Fibroblast of villous mesenchyme (primary cell): ENCODE measurements around the gene PDXK. TPM values are rescaled to one million over a fixed set of nuclear protein-coding genes. Genes with fewer than 3 reads are reported as not detected.

Experiments used
- DNase-seq: peaks from one replicate; pipeline ENCODE4 v3.0.0-alpha.2; 2010; ENCODE audit warnings: low read depth
- H3K4me3 ChIP-seq: 2 replicates; pipeline ENCODE4 v1.5.1; 2011; ENCODE audit warnings: low read depth, mild to moderate bottlenecking, low read length
- CTCF ChIP-seq: IDR thresholded peaks from 2 replicates; pipeline ENCODE4 v1.5.1; 2012; ENCODE audit warnings: low read depth, mild to moderate bottlenecking, low read length; ENCODE audit not compliant: insufficient read depth
- total RNA-seq: library from RNA; depleted of rRNA; stranded (reverse); fragments of >200 nt; gene quantifications from 2 replicates; pipeline ENCODE4 v1.2.3, GENCODE V29; 2012

Gene PDXK
- total RNA-seq, 1 donor, result 88.1 TPM

GRCh38 chr21:43726686-43727518 lies 8.0 kb downstream of the PDXK start:
- TF ChIP-seq CTCF, result no peak
- H3K4me3 ChIP-seq, result no peak overlapping the region
- DNase-seq, result no peak

DNA sequence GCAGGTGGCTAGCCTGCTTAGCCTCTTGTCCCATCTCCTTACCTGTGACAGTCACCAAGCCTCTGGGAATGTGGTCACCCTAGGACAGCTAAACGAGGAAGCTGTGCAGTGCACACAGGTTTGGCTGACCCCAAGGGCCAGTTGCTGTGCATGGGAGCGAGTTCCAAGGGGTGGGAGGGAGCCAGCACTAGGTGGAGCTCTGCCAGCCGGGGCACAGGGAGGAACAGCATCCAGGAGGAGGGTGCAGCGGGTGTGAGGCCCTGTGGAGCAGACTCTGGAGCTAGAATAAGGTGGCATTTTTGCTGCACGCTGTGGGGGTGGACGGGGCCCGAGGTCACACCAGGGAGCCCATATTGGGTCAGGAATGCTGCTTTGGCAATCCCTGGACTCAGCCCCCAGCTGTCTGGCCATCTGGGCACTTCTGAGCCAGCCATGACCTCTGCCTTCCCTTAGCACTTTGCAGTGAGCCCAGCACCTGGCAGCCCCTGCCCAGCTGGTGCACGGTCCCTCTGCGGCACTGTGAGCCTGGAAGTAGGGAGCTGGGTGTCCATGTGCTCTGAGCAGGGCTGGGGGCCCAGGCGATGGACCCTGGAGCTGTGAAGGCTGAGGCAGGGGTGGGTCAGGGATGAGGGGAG lies 8.7 kb downstream of the PDXK start:
- peak; percentile 12 for TF ChIP-seq CTCF
- DNase-seq, result peak; percentile 75
- H3K4me3 ChIP-seq, result peak overlapping the region; percentile 62

DNA sequence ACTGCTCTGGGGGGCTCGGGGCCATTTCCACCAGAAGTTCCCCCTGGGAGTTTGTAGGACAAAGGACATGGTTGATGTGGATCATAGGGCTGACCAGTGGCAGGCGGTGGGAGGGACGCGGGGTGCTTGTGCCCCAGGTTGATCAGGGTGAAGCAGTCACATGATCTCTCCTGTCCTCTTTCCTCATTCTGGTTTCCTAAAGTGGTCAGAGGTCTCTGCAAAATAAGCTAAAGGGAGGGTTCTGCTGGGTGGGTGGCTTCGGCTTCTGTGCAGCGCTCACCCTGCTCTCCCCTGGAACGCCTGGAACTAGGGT lies 9.2 kb downstream of the PDXK start:
- no peak for TF ChIP-seq CTCF
- H3K4me3 ChIP-seq, result peak overlapping the region; percentile 62
- no peak for DNase-seq

DNA sequence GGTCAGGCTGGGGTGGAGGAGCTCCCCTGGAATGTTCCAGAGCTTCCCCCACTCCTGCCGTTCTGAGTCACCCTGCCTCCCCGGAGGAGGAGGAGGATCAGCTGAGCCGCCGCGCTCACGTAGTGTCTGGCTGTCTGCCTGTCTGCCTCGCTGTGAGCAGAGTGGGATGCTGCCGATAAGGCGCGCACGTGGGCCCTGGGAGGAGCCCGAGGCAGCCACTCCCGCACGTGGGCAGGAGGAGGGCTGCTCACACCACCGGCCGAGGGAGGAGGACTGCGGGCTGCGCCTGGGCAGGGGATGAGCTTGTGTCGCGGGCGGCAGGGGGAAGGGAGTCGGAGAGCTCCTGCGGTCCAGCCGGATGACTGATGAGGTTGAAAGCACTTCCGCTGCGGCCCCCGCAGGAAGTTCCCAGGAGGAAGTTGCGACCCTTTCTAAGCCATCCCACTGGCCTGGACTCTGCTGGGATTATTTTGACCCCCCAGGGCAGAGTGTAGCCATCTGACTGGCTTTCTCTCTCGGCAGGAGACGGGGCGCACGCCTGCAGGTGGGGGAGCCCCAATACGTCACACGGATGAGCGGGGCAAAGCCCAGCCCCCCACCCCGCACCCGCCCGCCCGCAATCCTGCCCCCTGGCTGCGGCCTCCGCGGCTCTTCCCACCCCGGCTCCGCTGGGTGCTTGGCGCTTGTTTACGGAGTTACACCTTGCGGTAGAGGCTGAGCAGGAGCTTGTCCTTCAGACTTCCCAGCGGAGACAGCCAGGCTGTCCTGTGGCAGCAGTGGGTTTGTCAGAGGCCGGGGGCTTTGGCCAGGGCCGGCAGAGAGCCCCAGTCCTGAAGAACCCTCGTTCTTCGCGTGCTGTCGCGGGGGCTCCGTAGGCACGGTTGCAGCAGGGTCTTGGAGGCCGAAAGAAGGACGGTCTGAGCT lies 9.8 kb downstream of the PDXK start:
- DNase-seq, result peak; percentile 99
- peak overlapping the region; percentile 62 for H3K4me3 ChIP-seq
- TF ChIP-seq CTCF, result peak; percentile 14

DNA sequence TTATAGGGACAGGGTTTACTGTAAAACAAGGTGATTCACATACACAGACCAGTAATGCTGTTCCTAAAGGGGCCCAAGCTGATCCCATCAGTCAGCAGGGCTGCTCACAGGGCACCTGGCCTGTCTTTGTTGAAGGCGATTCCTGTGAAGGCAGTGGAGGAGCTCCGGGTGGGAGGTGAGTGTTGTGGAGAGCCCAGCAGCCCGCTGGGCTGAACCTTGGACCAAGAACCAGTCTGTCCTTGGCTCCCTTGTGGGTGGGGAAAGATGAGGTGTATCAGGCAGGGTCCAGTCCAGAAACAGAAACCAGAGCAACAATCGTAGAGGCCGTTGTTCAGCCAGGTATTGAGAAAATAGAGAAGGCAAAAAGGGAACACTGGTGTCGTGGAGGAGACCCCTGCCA lies 12.5 kb downstream of the PDXK start:
- TF ChIP-seq CTCF, result no peak
- no peak overlapping the region for H3K4me3 ChIP-seq
- DNase-seq, result no peak

DNA sequence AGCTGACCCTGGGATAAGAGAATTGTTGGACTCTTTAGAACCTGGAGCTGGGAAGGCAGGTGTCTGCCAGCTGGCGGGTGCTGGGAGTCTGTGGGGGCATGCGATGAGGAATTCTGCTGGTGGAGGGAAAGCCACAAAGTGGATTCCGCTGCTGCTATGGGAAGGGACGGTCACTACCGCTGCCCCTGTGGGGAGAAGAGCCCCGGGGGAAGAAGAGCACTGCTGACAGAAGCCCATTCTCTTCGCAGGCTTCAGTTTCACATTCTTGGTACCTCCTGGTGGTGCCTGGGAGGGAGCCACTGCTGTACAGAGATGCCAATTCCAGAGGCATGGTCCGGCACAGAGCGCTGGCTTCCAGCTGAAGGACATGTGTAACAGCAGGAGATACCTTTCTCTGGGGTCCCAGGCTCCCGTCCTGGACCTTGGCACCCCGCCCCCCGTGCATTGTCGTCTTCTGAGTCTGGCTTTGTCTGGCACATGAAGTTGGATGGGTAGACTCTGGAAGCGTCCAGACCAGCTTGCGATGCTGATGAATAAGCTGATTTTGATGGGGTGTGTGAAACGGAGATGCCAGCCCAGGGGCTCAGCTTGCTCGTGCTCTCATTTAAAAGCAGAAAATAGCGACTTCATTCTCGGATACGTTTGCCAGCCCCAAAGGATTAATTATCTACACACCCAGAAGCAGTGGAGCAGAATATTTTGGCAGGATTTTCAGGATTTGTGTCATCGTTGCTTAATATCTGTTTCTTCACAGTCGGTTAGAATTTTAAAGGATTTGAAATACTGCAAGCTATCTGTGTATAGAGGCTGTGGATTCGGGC lies 13.2 kb downstream of the PDXK start:
- peak; percentile 56 for DNase-seq
- no peak overlapping the region for H3K4me3 ChIP-seq
- TF ChIP-seq CTCF, result no peak
